ENCODE data around the gene OPN3. TPM values are rescaled to one million over a fixed set of nuclear protein-coding genes. Genes with fewer than 3 reads are reported as not detected.
"Not testable (repeated sequence)": the region's sequence is repeated elsewhere in the genome, so short reads cannot be mapped to it uniquely, and the experiment has no call there.

Gene OPN3
- total RNA-seq, 2 donors from 2014 or later, result 2.3 to 7.0 TPM

- H3K27me3 ChIP-seq, result no peaks in the 10 kb centered on the region
- no peak overlapping the region for H3K27ac ChIP-seq
- 88 to 96% methylated on average over 1 of the region's 1 CpG for WGBS, 2 donors
- no peak overlapping the region for H3K4me3 ChIP-seq
- DNase-seq (no peak), ATAC-seq (no peak)
- H3K9me3 ChIP-seq, result no peaks in the 10 kb centered on the region
- no peaks in the 10 kb centered on the region for H3K4me1 ChIP-seq
- H3K36me3 ChIP-seq (replicated peaks in 1 of 2; ENCODE audit: insufficient read depth in 1 of 2, low read depth in 2 of 2), result no peaks in the 10 kb centered on the region
- TF ChIP-seq CTCF (IDR thresholded peaks at IDR 0.05), result no peak
- intact Hi-C loops (cut with DNase I), result no loop called here
Measured at GRCh38 chr1:241674805-241675384, 34.7 kb upstream of the OPN3 start.

- no peak overlapping the region for H3K27ac ChIP-seq
- H3K36me3 ChIP-seq (replicated peaks in 1 of 2; ENCODE audit: insufficient read depth in 1 of 2, low read depth in 2 of 2), result no peaks in the 10 kb centered on the region
- intact Hi-C loops (cut with DNase I), result no loop called here
- no peaks in the 10 kb centered on the region for H3K4me1 ChIP-seq
- 36 to 50% methylated on average over 1 of the region's 1 CpG for WGBS, 2 donors
- no peaks in the 10 kb centered on the region for H3K9me3 ChIP-seq
- TF ChIP-seq POLR2A (IDR thresholded peaks at IDR 0.05) (no peak), CTCF (IDR thresholded peaks at IDR 0.05) (no peak)
- H3K4me3 ChIP-seq, result no peak overlapping the region
- no peaks in the 10 kb centered on the region for H3K27me3 ChIP-seq
- no peak for ATAC-seq
- DNase-seq, result no peak
Measured at GRCh38 chr1:241672301-241672700, 32.1 kb upstream of the OPN3 start.

DNA sequence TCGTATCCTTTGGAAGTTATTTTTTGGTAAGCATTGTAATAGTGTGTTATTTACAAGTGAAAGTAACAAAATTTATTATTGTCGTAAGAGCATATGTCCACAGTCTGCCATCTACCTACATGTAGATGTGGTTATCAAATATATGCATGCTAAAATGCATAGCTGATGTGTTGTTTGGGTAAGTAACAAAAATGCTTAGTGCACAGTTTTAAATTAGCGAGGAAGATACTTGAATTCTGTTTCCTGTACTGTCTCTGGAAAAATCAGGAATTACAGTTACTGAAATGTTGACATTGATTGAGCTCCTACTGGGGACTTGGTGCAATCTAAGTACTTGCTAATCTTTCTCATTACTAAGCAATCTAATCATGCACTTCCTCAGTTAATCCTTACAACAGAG, 26.2 kb upstream of the OPN3 start:
- H3K4me1 ChIP-seq, result no peaks in the 10 kb centered on the region
- DNase-seq (no peak), ATAC-seq (no peak)
- H3K36me3 ChIP-seq (replicated peaks in 1 of 2; ENCODE audit: insufficient read depth in 1 of 2, low read depth in 2 of 2), result no peaks in the 10 kb centered on the region
- H3K27me3 ChIP-seq, result no peaks in the 10 kb centered on the region
- WGBS, 2 donors, result 82% methylated on average over 3 of the region's 3 CpGs
- H3K9me3 ChIP-seq, result no peaks in the 10 kb centered on the region
- intact Hi-C loops (cut with DNase I), result no loop called here
- H3K4me3 ChIP-seq, result no peak overlapping the region
- no peak for TF ChIP-seq CTCF (IDR thresholded peaks at IDR 0.05)
- no peak for TF ChIP-seq POLR2A (IDR thresholded peaks at IDR 0.05)
- no peak overlapping the region for H3K27ac ChIP-seq

DNA sequence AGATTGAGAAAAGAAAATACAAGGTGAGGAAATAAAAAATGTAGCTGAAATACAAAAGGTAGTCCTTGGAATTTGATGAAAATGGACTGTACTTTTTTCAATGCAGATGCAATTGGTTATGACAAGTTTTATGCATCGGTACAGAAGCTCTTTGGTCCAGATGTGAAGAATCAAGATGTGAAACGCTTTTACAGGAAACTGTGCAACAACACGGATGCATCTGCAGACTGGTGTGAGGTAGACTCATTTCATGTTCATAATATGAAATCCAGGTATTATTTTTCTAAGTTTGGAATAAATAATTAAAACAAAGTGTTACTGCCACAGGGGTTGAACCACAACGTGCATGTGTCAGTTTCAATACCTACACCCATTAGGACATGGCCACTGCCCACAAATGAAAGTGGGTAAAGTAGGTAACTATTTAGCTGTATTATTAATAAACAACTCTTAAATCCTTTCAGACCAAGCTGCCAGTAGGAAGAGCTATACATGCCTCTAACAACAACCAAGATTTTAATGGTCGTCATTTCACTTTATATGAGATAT, 20.3 kb upstream of the OPN3 start:
- ATAC-seq, result no peak
- WGBS, 2 donors, result 68 to 79% methylated on average over 5 of the region's 5 CpGs

DNA sequence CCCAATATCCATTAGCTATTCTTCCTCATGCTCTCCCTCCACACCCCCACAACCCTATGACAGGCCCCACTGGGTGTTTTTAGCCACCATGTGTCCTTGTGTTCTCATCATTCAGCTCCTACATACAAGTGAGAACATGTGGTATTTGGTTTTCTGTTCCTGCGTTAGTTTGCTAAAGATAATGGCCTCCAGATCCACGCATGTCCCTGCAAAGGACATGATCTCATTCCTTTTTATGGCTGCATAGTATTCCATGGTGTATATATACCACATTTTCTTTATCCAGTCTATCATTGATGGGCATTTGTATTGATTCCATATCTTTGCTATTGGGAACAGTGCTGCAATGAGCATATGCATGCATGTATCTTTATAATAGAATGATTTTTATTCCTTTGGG, 18.8 kb upstream of the OPN3 start:
- WGBS, 2 donors, result 81 to 88% methylated on average over 2 of the region's 2 CpGs
- H3K4me3 ChIP-seq; intact Hi-C loops (cut with DNase I); H3K4me1 ChIP-seq; ATAC-seq; H3K27me3 ChIP-seq; H3K9me3 ChIP-seq; H3K36me3 ChIP-seq (replicated peaks in 1 of 2; ENCODE audit: insufficient read depth in 1 of 2, low read depth in 2 of 2); DNase-seq; H3K27ac ChIP-seq: not testable (repeated sequence)

More for the DNA sequence above, 20.3 kb upstream of the OPN3 start:
- intact Hi-C loops (cut with DNase I), result no loop called here
- no peaks in the 10 kb centered on the region for H3K4me1 ChIP-seq
- no peaks in the 10 kb centered on the region for H3K36me3 ChIP-seq (replicated peaks in 1 of 2; ENCODE audit: insufficient read depth in 1 of 2, low read depth in 2 of 2)
- no peak overlapping the region for H3K4me3 ChIP-seq
- TF ChIP-seq CTCF (IDR thresholded peaks at IDR 0.05) (no peak), POLR2A (IDR thresholded peaks at IDR 0.05) (no peak)
- DNase-seq, result no peak
- no peaks in the 10 kb centered on the region for H3K27me3 ChIP-seq
- no peak overlapping the region for H3K27ac ChIP-seq
- H3K9me3 ChIP-seq, result no peaks in the 10 kb centered on the region
